Subcutaneous adipose tissue (tissue), 4 donors: Measurements from ENCODE around the gene NHS. TPM values are rescaled to one million over a fixed set of nuclear protein-coding genes. Genes with fewer than 3 reads are reported as not detected.

Source experiments
- CTCF ChIP-seq: fragments of 450-650 bp; IDR thresholded peaks from one replicate; pipeline ENCODE4 v1.5.1; 2016; ENCODE audit warnings: low read depth, mild to moderate bottlenecking, control low read depth, antibody characterized with exemption, moderate library complexity
- total RNA-seq, 4 donors: library from RNA; depleted of rRNA; stranded (reverse); fragments of >200 nt; gene quantifications; one replicate each; pipeline ENCODE4 v1.1.0, GENCODE V29; 2016

NHS gene
- total RNA-seq, 4 donors from 2014 or later: 5.8 to 17.4 (median 9.5) TPM

- no peak for TF ChIP-seq CTCF
Observed at GRCh38 chrX:17692709-17693346, 317.8 kb downstream of the NHS start.

- no peak for TF ChIP-seq CTCF
Observed at GRCh38 chrX:17697191-17697590, 322.2 kb downstream of the NHS start.

GRCh38 chrX:17700976-17701375 is 326.0 kb downstream of the NHS start:
- no peak for TF ChIP-seq CTCF

GRCh38 chrX:17703201-17703600 is 328.2 kb downstream of the NHS start:
- no peak for TF ChIP-seq CTCF

GRCh38 chrX:17705211-17705610 is 330.2 kb downstream of the NHS start:
- TF ChIP-seq CTCF: no peak

- no peak for TF ChIP-seq CTCF
Observed at GRCh38 chrX:17706676-17707075, 331.7 kb downstream of the NHS start.

GRCh38 chrX:17707731-17708130 is 332.7 kb downstream of the NHS start:
- no peak for TF ChIP-seq CTCF
